Ramos (cell line): ENCODE results near the gene TAS1R3.

Experiments used
- in situ Hi-C: fragments of 300-500 bp; cut with MboI; formaldehyde crosslinking; loops from one replicate; pipeline ENCODE4 v1.14.3; 2022; ENCODE audit warnings: low sequenced_read_pairs; ENCODE audit not compliant: unreplicated experiment

Gene TAS1R3

DNA sequence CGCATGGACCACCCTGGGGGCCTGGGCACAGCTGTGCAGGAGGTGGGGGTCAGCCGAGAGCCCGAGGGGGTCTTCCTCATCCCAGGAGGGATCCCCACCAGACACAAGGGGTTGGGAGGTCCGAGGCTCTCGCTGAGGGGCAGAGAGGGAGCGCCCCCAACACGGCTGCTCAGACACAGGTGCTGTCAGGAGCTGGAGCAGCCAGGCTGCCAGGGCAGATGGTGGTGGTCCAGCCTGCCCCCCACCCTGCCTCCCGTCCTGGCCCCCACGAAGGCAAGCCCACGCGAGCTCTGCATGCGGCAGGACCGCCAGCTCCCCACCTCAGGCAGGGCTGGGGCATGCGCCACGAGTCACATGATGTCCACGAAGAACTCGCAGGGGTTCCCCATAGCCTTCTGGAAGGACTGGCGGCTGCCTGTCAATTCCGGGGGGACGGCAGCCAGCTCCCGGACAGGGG, 4.7 kb downstream of the TAS1R3 start:
- in situ Hi-C loops: no loop called here

DNA sequence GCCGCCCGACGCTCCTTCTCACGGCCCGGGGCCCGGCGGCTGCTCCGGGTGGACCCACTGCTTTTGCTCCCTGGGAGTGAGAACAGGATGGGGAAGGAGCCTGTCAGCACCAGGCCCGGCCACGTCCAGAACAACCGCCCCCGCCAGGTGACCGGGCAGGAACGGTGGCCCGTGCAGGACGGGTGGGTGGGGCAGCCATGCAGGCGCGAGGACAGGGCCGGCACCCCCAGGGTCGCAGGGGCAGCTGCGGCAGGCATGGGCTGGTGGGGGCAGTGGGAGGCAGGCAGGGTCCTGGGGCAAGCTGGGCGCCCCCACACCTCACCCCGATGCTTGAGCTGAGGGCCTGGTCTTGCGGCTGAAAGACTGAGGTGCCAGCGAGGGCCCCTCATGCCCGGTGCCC, 5.4 kb downstream of the TAS1R3 start:
- in situ Hi-C loops: no loop called here

DNA sequence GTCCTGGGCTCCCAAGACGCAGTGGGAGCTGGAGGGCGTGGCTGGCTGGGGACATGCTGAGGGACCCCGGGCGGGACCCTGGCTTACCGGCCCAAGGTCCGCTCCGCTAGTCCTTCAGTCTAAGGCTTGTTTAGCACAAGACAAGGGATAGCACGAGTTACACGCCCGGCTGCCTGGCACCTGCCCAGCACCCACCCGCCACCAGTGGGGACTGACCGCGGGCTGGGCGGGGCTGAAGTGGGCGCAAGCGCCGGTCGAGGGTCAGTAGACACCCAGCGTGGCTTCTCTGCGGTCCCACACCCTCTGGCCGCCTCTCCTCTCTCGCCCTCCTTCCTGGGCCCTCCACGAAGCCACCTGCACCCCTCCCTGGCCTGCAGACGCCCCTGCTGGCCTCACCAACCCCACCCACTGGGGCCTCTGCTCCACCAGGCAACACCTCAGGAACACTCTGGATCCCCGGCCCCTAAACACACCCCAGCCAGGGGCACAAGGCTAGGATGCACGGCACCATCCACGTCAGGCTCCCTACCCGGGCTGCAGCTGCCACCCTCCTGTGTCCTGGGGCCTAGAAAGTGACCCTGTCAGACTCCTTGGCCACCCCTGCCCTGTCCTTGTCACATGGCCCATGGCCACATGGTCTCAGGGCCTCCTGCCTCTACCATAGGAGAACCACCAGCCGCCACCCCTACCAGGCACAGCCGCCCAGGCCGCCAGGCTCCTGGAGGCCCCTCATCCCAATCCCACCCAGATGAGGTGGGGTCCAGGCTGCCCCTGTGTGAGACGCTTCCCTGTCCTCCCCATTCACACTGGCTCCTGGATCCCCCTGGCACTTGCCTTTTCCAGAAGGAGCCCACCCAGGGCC, 6.1 kb downstream of the TAS1R3 start:
- in situ Hi-C loops: no loop called here

DNA sequence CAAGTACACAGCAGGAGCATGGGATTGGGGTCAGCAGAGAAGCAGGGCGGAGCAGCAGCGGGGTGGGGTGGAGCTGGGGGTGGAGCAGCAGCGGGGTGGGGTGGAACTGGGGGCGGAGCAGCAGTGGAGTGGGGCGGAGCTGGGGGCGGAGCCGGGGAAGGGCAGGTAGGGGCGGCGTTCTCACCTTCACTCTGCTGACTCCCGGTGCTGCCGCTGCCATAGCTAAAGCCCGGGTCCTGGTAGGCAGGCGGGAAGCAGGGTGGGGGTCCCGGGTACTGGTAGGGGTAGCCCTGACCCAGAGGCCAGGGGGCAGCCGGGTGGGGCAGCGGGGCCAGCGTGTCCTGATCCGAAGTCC, 6.7 kb downstream of the TAS1R3 start:
- in situ Hi-C loops: no loop called here

DNA sequence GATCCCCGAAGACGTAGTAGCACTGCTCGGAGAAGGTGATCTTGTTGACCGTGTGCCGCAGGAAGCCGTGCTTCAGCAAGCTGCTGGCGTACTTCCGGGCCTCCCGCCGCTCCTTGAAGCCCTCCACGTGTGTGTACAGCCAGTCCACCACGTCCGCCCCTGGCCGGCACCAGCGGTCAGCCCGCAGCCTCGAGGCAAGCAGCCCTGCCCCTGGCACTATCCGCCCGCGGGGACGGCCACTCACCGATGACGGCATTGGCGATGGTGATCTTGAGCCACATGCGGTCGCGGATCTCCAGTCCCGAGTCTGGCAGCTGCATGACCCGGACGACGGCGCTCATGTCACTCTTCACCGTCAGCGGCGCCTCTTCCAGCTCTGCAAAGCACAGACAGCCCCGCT, 7.2 kb downstream of the TAS1R3 start:
- in situ Hi-C loops: no loop called here

DNA sequence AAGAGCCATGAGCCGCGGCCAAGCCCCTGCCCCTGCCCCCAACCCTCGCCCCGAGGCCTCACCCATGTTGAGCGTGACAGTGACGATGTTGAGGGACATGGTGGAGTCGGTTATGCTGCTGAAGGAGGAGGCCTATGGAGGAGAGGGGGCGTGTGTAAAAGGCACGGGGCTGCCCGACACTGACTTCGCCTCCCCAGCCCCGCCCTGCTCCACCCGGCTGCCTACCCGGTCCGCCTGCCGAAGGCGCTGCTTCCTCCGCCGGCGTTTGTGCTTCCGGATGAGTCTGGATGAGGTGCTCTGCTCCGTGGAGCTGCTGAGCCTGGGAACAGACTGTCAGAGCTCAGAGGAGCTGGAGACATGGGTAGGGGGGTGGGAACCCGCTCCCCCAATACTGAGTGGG, 9.1 kb downstream of the TAS1R3 start:
- in situ Hi-C loops: no loop called here

DNA sequence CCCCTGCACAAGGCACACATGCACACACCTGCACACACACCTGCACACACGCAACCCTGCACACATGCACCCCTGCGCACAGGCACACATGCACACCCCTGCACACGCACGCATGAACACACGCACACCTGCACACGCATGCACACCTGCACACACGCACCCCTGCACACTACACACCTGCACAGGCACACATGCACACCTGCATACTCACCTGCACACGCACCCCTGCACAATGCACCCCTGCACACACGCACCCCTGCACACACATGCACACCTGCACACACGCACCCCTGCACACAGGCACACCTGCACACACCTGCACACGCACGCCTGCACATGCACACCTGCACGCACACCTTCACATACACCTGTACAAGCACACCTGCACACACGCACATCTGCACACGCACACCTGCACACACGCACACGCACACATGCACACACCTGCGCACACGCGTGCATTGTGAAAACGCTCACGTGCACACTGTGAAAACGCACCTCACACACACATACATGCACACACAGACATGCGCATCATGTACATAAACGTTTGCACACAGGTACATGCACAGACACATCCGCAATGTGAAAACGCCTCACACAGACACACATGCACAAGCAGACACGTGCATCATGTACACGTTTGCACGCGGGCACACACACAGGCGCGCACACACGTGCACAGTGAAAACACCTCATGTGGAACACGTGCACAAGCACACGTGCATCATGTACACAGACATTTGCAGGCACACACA, 9.9 kb downstream of the TAS1R3 start:
- in situ Hi-C loops: no loop called here

DNA sequence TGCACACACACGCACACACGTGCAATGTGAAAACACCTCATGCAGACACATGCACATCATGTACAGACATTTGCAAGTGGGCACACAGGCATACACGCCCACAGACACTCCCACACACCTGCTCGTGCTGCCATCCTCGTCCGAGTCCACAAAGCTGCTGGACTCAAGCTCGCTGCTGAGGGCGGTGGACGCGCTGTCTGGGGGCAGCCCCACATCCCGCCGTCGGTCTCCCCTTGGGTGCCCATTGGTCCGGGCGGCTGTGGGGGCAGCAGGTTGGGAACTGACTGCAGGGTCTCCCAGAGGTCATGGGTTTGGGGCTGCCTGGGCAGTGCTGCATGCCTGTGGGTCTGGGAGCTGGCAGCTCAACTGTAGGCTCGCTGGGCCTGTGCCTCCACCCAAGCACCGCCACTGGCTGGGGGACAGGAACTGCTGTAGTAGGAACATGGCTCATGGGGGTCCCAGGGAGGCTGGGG, 10.5 kb downstream of the TAS1R3 start:
- in situ Hi-C loops: no loop called here

DNA sequence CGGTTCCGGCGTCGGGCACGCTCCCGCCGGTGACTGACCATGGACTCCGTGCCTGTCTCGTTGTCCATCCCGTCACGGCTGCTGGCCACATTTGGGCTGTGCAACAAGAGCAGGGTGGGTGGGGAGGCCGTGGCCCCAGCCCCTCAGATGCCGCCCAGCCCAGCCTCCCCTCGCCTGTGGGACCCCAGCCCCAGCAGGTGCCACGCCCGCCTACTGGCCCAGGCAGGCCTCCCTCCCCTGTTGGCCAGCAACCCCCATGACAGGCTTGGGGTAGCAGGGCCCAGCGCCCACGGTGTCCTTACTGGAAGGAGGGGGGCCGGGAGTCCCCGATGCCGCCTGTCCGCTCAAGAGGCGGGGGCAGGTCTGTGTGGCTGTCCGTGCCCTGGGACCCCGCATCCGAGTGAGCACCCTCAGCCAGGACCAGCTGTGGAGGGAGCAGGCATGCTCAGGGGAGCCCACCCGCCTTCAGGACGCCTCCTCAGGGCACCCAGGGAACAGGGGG, 11.0 kb downstream of the TAS1R3 start:
- in situ Hi-C loops: no loop called here

DNA sequence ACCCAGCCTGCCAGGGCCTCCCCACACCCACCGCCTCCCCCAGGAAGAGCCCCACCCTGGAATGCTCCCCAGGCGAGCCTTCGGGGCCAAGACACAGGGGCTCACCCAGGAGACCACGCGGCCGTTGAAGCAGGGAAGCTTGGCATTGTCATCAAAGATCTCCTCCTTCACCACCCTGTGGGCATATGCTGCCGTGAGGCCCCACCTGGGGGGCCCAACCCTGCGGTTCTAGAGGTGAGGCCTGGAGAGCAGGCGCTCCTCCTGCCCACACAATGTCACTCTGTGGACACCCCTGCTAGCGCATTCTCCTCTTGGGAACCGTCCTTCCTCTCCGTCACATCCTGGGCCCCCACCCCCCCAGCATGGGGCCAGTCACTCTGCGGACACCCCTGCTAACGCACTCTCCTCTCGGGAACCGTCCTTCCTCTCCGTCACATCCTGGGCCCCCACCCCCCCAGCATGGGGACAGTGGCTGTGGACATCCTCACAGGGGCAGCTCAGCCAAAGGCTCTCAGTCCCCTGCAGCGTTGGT, 11.6 kb downstream of the TAS1R3 start:
- in situ Hi-C loops: no loop called here

DNA sequence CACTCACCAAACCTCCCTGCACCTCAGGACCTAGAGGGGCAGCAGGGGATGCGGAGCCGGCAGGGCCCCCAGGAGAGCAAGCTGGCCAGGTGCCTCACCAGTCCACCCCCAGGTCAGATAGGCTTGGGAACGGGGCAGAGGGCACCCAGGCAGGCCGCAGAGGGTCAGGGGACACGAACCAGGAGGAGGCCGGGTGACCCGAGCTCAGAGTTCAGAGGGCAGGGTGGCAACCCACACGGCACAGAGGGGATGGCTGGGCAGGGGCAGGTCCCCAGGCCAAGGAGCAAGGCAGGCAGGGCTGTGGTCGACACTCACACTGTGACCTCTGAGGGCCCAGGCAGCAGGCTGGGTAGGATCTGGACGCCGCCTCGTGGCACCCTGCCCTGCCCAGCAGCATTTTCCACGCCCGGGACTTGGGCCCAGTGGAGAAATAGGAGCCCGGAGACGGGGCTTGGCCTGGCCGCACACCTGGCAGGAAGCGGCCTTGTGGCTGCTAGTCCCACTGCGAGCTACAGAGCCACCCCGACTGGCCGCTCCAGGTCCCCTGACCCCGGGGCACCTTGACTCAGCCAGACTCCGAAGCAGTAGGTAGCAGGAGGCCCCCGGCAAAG, 12.8 kb downstream of the TAS1R3 start:
- in situ Hi-C loops: no loop called here

DNA sequence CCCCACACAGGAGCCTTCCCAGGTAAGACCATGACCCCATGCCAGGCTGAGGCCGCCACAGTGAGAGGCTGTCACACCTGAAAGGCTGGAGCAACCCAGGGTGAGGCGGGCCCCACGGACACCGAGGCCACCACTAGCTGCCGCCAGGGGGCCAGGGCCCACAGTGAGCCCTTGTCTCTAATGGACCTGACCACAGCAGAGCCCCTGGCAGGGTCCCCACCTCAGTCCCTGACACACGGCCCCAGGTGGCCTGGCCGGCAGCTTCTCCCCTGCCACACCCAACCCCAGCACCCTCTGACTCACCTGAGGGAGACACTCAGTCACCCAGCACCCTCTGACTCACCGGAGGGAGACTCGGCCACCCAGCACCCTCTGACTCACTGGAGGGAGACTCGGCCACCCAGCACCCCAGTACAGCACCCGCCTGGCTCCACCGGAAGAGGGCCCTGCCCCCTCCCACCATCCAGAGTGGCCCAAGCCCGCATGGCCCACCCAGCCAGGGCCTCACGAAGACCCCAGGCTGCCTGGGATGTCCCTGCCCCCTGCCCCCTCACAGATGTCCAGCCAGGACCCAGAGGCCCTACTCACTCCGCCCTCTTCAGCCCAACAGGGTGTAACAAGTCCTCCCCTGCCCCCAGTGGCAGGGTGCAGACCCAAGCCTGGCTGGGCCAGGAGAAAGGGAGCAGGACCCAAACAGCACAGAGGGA, 13.7 kb downstream of the TAS1R3 start:
- in situ Hi-C loops: no loop called here

DNA sequence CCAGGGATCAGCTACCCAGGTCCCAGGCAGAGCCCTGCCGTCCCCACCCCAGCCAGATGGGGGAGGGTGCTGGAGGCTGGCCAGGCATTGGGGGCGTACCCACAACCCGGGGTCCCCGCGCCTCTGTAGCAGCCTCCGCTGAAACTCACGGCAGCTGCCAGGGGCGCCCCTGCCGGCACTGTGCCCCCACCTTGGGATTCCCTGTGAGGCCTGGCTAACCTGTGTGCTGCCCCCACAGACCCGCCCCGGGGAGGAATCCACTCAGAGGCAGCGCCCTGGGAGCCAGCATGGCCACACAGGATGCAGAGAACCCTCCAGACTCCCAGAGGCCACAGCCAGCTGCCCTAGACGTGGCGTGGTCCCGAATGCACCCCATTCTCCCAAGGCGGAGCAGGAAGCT, 14.3 kb downstream of the TAS1R3 start:
- in situ Hi-C loops: no loop called here

DNA sequence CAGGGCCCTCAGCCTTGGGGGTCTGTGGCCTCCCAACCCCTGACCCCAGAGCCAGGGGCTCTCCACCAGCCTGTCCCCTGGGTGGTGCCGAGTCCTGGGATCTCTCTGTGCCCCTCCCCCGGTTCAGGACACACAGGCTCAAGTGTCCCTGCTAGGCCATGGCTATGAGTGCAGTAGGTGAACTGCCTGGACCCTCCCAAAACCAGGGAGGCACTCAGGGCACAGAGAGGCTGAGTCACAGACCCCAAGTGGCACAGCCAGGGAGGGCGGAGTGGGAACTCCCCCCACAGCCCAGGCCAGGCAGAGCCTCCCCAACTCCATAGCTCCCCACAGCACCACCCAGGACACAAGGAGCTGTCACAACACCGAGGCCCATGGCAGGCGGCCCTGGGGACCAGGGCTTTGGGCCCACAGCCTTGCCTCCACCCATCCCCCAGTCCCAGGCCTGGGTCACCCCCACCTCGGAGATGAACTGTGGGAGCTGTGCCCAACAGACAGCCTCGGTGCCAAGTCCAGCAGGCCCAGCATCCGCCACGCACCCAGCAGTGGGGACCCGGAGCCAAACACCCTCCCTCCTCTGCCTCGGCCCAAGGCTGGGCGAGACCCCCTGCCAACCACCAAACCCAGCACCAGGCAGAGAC, 14.9 kb downstream of the TAS1R3 start:
- in situ Hi-C loops: no loop called here

DNA sequence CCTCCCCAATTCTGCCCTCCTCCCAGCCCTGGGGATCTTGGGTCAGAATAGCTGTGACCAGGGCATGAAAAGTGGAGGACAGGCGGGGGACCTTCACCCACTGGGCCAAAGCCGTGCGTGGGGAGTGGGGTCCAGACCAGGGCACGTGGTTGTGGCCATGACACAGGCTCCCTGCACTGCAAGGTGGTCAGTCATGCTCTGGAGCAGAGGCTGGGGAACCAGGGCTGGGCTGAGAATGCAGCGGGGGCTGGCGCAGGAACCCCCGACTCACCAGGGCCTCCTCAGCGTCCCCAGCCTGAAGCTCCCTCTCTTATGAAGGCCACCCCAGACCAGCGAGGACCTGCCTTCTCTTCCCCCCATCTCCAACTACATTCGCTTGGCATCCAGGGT, 15.4 kb downstream of the TAS1R3 start:
- in situ Hi-C loops: no loop called here

DNA sequence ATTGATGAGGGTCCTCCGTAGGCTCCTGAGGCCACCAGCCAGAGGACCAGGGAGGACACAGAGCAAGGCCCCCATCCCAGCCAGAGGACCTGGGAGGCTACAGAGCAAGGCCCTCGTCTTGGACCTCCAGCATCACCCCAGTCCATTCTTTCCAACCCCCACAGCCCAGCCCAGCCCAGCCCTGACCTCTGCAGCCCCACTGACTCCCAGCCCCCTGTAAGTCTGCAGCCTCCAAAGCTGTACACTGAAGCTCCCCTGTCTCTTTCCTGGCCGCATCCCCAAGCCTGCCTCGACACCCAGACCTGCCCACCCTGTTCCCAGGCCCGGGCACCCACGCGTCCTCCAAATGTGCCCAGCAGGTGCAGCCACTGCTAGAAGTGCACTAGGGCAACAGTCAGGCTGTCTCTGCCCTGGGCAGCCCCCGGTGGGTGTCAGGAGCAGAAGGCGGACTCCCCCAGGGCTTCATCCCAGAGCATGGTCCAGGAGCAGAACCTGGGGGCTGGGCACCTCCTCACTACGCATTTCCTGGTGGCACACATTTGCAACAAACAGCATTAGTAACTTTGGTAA, 16.0 kb downstream of the TAS1R3 start:
- in situ Hi-C loops: no loop called here

DNA sequence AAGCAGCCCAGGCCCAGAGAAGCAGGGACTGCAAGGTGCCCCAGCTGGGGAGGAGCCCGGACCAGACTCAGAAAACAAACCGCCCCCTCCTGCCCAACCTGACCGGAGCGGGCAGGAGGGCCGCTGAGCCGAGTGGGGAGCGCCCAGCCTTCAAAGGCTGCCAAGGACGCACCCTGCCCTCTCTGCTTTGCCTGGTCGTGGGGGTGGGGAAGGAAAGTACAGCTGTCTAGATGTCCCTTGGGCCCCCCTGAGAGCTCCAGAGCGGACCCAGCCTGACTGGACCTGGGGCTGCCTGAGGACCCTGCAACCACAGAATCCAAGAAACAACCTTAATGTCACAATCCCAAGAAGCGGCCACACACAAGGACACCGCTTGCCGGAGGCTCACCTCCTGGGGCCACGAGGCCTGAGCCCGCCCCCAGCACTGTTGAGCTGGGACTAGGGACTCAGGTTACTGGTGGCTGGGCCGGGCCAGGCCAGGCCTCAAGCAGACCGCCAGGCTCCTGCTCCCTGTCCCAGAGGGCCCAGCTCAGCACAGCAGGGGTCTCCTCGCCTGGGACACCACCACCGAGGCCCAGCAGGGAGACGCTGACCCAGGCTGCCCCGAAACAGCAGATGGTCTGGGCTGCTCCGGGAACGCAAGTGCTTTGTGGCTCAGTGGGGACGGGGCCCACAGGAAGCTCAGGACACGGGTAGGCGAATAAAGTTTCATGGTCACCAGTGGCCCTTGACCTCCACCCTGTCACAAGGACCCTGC, 16.8 kb downstream of the TAS1R3 start:
- in situ Hi-C loops: no loop called here

DNA sequence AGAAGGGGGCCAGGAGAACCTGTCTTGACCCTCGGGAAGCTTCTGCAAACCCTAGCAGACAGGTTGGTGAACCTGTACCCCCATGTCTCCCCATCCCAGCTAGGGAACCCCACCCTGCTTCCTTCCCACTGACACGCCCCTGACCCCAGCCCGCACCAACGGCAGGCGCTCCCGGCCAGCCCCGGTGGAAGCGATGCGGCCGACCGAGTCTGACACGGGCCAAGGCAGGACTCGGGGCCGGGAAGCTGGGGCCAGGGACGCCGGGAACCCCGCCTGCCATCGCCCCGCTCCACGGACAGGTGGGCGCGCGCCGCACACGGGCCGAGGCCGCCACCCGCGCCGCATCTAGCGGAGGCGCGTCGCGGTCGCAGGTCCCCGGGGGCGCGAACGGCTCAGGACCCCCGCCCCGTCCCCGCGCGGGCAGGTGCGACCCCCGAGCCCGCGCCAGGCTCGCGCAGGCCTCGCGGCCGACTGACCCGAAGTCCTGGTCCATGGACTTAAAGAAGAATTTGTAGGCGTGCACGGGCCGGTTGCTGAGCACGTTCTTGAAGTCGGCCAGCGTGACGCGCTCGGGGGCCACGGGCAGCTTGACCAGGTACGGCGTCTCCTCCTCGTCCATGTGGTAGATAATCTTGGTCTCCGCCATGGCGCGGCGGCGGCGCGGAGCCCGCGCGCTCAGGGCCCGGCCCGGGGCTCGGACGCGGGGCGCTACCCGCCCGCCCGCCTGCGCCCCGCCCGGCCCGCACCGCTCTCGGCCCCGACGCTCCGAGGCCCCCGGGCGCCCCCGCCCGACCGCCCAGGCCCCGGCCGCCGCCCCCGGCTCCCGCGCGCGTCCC, 17.6 kb downstream of the TAS1R3 start:
- in situ Hi-C loops: no loop called here
